HepG2 (cell line): Measurements from ENCODE around the gene GNG4. TPM values are rescaled to one million over a fixed set of nuclear protein-coding genes. Genes with fewer than 3 reads are reported as not detected.

Source experiments
- DZIP1 ChIP-seq: sonication (generic); formaldehyde crosslinking; IDR thresholded peaks from 2 replicates; pipeline ENCODE4 v1.5.0; 2020; ENCODE audit warnings: mild to moderate bottlenecking, missing genetic modification reagents
- HNF1B ChIP-seq: sonication (generic); formaldehyde crosslinking; IDR thresholded peaks from 2 replicates; pipeline ENCODE4 v1.5.1; 2020; ENCODE audit warnings: mild to moderate bottlenecking, moderate library complexity, missing genetic modification reagents
- MTERF4 ChIP-seq: sonication (generic); formaldehyde crosslinking; IDR thresholded peaks from 2 replicates; pipeline ENCODE4 v1.8.0; 2023; ENCODE audit warnings: mild to moderate bottlenecking, missing genetic modification reagents
- PCBP2 ChIP-seq: fragments of 200-400 bp; formaldehyde crosslinking; optimal IDR thresholded peaks from 2 replicates; pipeline ENCODE3; 2018; ENCODE audit warnings: low read length, low read depth; ENCODE audit not compliant: poor library complexity, severe bottlenecking
- PRDM15 ChIP-seq: sonication (generic); formaldehyde crosslinking; IDR thresholded peaks from 2 replicates; pipeline ENCODE4 v1.4.0; 2020; ENCODE audit warnings: missing genetic modification reagents
- SATB2 ChIP-seq: sonication (generic); formaldehyde crosslinking; IDR thresholded peaks from 2 replicates; pipeline ENCODE4 v1.5.0; 2020; ENCODE audit warnings: missing genetic modification reagents
- ZNF205 ChIP-seq: IDR thresholded peaks from 2 replicates; pipeline ENCODE4 v1.6.1; 2018; ENCODE audit warnings: missing biosample characterization, missing genetic modification reagents
- ZNF646 ChIP-seq: sonication (generic); formaldehyde crosslinking; IDR thresholded peaks from 2 replicates; pipeline ENCODE4 v1.9.0; 2021; ENCODE audit warnings: mild to moderate bottlenecking, missing genetic modification reagents
- ZNF75D ChIP-seq: sonication (generic); formaldehyde crosslinking; IDR thresholded peaks from 2 replicates; pipeline ENCODE4 v1.8.1; 2023; ENCODE audit warnings: missing genetic modification reagents, mild to moderate bottlenecking, borderline replicate concordance
- ZSCAN21 ChIP-seq: sonication (generic); formaldehyde crosslinking; IDR thresholded peaks from 2 replicates; pipeline ENCODE4 v1.8.0; 2022; ENCODE audit warnings: mild to moderate bottlenecking, missing genetic modification reagents, moderate library complexity, borderline replicate concordance
- polyA plus RNA-seq, 8 experiments: library from polyadenylated mRNA; depleted of rRNA in 3 of 8; stranded (reverse) in 7 of 8; unstranded in 1 of 8; fragments of >200 nt; fragmentation: Illumina TruSeq in 4 of 8; extraction: Trizol in 4 of 8; gene quantifications; 2 replicates each; pipeline versions ENCODE4 v1.2.1 to v1.2.3, GENCODE V29; 2011 to 2016; ENCODE audit warnings: low read depth in 4 of 8, missing spikeins in 1 of 8, mixed read lengths in 1 of 8; ENCODE audit not compliant: insufficient read depth in 1 of 8
- total RNA-seq, 5 experiments: library from RNA; depleted of rRNA; stranded (reverse); fragments of >200 nt; fragmentation: Illumina TruSeq; extraction: Trizol; gene quantifications; 2 replicates each; pipeline ENCODE4 v1.2.3, GENCODE V29; 2016; ENCODE audit warnings: low read depth in 1 of 5

GNG4 gene
- total and polyA plus RNA-seq, 2 of the 13 experiments (the other 11 are each of a cell fraction or from before 2014, with no cell fraction given), result 27.1 to 69.5 TPM

GRCh38 chr1:235597867-235598553 is 51.6 kb downstream of the GNG4 start (continued):
- no peak for TF ChIP-seq DZIP1 (CRISPR knock-in tag)
- no peak for TF ChIP-seq ZNF205 (CRISPR knock-in tag)
- TF ChIP-seq SATB2, result no peak
- no peak for TF ChIP-seq PRDM15
- TF ChIP-seq PCBP2, result no peak
- no peak for TF ChIP-seq ZNF75D (CRISPR knock-in tag)
- TF ChIP-seq MTERF4 (CRISPR knock-in tag), result no peak
- TF ChIP-seq HNF1B, result no peak
- TF ChIP-seq ZNF646 (CRISPR knock-in tag), result no peak
- no peak for TF ChIP-seq ZSCAN21 (CRISPR knock-in tag)
